Right lobe of liver (tissue), 6 donors: Measurements from ENCODE around the gene KCNQ4. TPM values are rescaled to one million over a fixed set of nuclear protein-coding genes. Genes with fewer than 3 reads are reported as not detected.
A peak's percentile ranks its signal among the peaks of the same experiment; 100 is the strongest.

ENCODE experiments used
- ATAC-seq, 4 donors: fragments of 200-7000 bp; cut with Tn5 transposase; one replicate each; pipeline ENCODE4 v1.9.1; 2020; ENCODE audit warnings: mild to moderate bottlenecking in 4 of 4, moderate library complexity in 4 of 4
- DNase-seq, 3 donors: peaks; one replicate each; pipeline ENCODE4 v3.0.0-alpha.2; 2020
- H3K27ac ChIP-seq, 3 donors: fragments of 200-600 bp; one replicate each; pipeline ENCODE4 v1.8.0; 2022
- H3K27me3 ChIP-seq, 2 donors: fragments of 200-600 bp; one replicate each; pipeline ENCODE4 v1.8.0; 2022
- H3K36me3 ChIP-seq, 4 donors: fragments of 200-600 bp; sonication (generic) in 1 of 4; one replicate each; pipeline versions ENCODE4 v1.5.1 to v1.8.0; 2017 to 2022; ENCODE audit warnings: control low read depth in 1 of 4
- H3K4me1 ChIP-seq, 4 donors: fragments of 200-600 bp; sonication (generic) in 1 of 4; one replicate each; pipeline versions ENCODE4 v1.5.1 to v1.8.0; 2017 to 2022; ENCODE audit warnings: control low read depth in 1 of 4
- H3K4me3 ChIP-seq, 3 donors: fragments of 200-600 bp; one replicate each; pipeline ENCODE4 v1.8.0; 2022
- H3K9me3 ChIP-seq, 4 donors: fragments of 200-600 bp; sonication (generic) in 1 of 4; one replicate each; pipeline versions ENCODE4 v1.5.1 to v1.8.0; 2017 to 2022; ENCODE audit warnings: control low read depth in 1 of 4
- CTCF ChIP-seq, 4 donors: fragments of 200-600 bp in 3 of 4; fragments of 450-650 bp in 1 of 4; IDR thresholded peaks; one replicate each; pipeline versions ENCODE4 v1.5.1 to v1.8.0; 2016 to 2022; ENCODE audit warnings: antibody characterized with exemption in 4 of 4, mild to moderate bottlenecking in 2 of 4
- POLR2A ChIP-seq: fragments of 450-650 bp; IDR thresholded peaks from one replicate; pipeline ENCODE4 v1.6.1; 2017; ENCODE audit warnings: antibody characterized with exemption, mild to moderate bottlenecking
- WGBS: methylation state at CpG from one replicate; pipeline ENCODE4 v1.1.6; 2018; ENCODE audit warnings: low coverage, low lambda C conversion rate; ENCODE audit not compliant: insufficient coverage; ENCODE audit errors: missing lambda C conversion rate; 5-methylcytosine and 5-hydroxymethylcytosine counted together
- intact Hi-C, 2 donors: fragments of 100-400 bp; cut with DNase I; formaldehyde crosslinking; loops; one replicate each; pipeline versions ENCODE4 v1.11.2 to v1.14.1; 2022
- total RNA-seq, 6 experiments: library from RNA; depleted of rRNA in 2 of 6; stranded (reverse); fragments of >200 nt in 2 of 6; fragmentation: NEBNext Ultra II Directional in 3 of 6; extraction: Animal tissue kit (Norgen Biotek cat#: 25700) in 3 of 6; gene quantifications; one replicate each; pipeline versions ENCODE4 v1.1.0 to v1.2.4, GENCODE V29; 2016 to 2023
- donor health status: DM: no; HTN: yes; CAD: no.
- donor health status: DM: no; HTN: no; CAD: no.
- donor health status: DM: no; HTN: no; CAD: no.
- donor health status: DM: no; HTN: yes; CAD: no.
- donor health status: DM: no; HTN: yes; CAD: no.

The KCNQ4 gene
- total RNA-seq, 6 experiments from 2014 or later, result 0.12 to 0.23 (median 0.15) TPM

GRCh38 chr1:40849801-40850592 lies 66.4 kb downstream of the KCNQ4 start:
- 4% methylated on average over 9 of the region's 12 CpGs for WGBS
- intact Hi-C loops, result loop anchor here (5.0 to 10.0 kb wide), 4 partner anchors 102 to 225 kb away; no protein-coding TSS in a partner anchor

GRCh38 chr1:40851643-40852042 lies 68.1 kb downstream of the KCNQ4 start:
- WGBS, result 67% methylated on average over 4 of the region's 6 CpGs
- Histone ChIP-seq H3K4me1 (peaks cover 0 to 6% (median 3%) of the 10 kb centered on the region in 4 donors), H3K27me3 (no peaks in the 10 kb centered on the region), H3K4me3 (no peak overlapping the region), H3K9me3 (no peaks in the 10 kb centered on the region), H3K27ac (no peak overlapping the region), H3K36me3 (no peaks in the 10 kb centered on the region)
- ATAC-seq, result no peak
- intact Hi-C loops, result loop anchor here in 1 of 2 donors (10.0 kb wide), 1 partner anchor 227 kb away; no protein-coding TSS in a partner anchor
- no peak for TF ChIP-seq CTCF (IDR thresholded peaks at IDR 0.05)
- TF ChIP-seq POLR2A, result no peak
- no peak for DNase-seq

More at GRCh38 chr1:40849801-40850592, 66.4 kb downstream of the KCNQ4 start:
- H3K9me3 ChIP-seq, result no peaks in the 10 kb centered on the region
- H3K27me3 ChIP-seq, result no peaks in the 10 kb centered on the region
- ATAC-seq, result peak; percentile 84 to 90 (median 87)
- peaks cover 0 to 6% (median 3%) of the 10 kb centered on the region in 4 donors for H3K4me1 ChIP-seq
- H3K27ac ChIP-seq, result no peak overlapping the region
- DNase-seq, result peak; percentile 72 to 78 (median 73)
- peak; percentile 79 to 90 (median 88) for TF ChIP-seq CTCF (IDR thresholded peaks at IDR 0.05)
- no peak for TF ChIP-seq POLR2A
- no peak overlapping the region for H3K4me3 ChIP-seq
- H3K36me3 ChIP-seq, result no peaks in the 10 kb centered on the region

GRCh38 chr1:40853113-40853884 lies 69.7 kb downstream of the KCNQ4 start:
- WGBS, result 67% methylated on average over 9 of the region's 13 CpGs
- no peak for ATAC-seq
- intact Hi-C loops, result loop anchor here in 1 of 2 donors (10.0 kb wide), 1 partner anchor 228 kb away; no protein-coding TSS in a partner anchor

DNA sequence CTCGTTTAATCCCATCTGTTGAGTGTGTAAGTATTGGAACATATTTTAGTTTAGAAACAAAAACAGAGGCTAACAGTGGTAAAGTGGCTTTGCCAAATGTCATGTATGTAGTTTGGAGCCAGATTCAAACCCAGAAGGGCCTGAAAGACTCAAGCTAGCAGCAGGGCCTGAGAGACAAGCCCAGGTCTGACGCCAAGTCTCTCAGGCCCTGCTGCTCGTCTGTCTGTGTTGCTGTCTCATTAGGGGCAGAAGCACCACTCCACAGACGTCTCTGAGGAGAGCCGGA lies 70.2 kb downstream of the KCNQ4 start:
- 62% methylated on average over 3 of the region's 5 CpGs for WGBS
- Histone ChIP-seq H3K36me3 (no peaks in the 10 kb centered on the region), H3K4me1 (peaks cover 0 to 3% (median 1%) of the 10 kb centered on the region in 4 donors), H3K9me3 (no peaks in the 10 kb centered on the region), H3K27me3 (no peaks in the 10 kb centered on the region), H3K4me3 (no peak overlapping the region), H3K27ac (no peak overlapping the region)
- no peak for TF ChIP-seq CTCF (IDR thresholded peaks at IDR 0.05)
- intact Hi-C loops, result loop anchor here in 1 of 2 donors (10.0 kb wide), 1 partner anchor 229 kb away; no protein-coding TSS in a partner anchor
- ATAC-seq (no peak), DNase-seq (no peak)

More at GRCh38 chr1:40853113-40853884, 69.7 kb downstream of the KCNQ4 start:
- DNase-seq, result no peak
- no peak for TF ChIP-seq CTCF (IDR thresholded peaks at IDR 0.05)
- TF ChIP-seq POLR2A, result no peak
- no peak overlapping the region for H3K4me3 ChIP-seq
- H3K36me3 ChIP-seq, result no peaks in the 10 kb centered on the region
- H3K27ac ChIP-seq, result no peak overlapping the region
- H3K9me3 ChIP-seq, result no peaks in the 10 kb centered on the region
- H3K4me1 ChIP-seq, result peaks cover 0 to 6% (median 3%) of the 10 kb centered on the region in 4 donors
- H3K27me3 ChIP-seq, result no peaks in the 10 kb centered on the region
